MM.1S (cell line): Measurements from ENCODE around the gene SPOCK1.

Experiments used
- CTCF ChIP-seq: fragments of 300-600 bp; sonication (generic); IDR thresholded peaks from 2 replicates; pipeline ENCODE4 v1.5.1; 2016; ENCODE audit warnings: antibody characterized with exemption, low read length, mixed read lengths
- EZH2 ChIP-seq: fragments of 300-600 bp; sonication (generic); optimal IDR thresholded peaks from 2 replicates; pipeline ENCODE3; 2017; ENCODE audit warnings: low read depth, mild to moderate bottlenecking, antibody characterized with exemption, low read length, mixed read lengths
- EZH2phosphoT487 ChIP-seq: fragments of 300-600 bp; sonication (generic); IDR thresholded peaks from 2 replicates; pipeline ENCODE4 v1.6.1; 2018; ENCODE audit warnings: antibody characterized with exemption, low read length

- no peak for TF ChIP-seq CTCF
- no peak for TF ChIP-seq EZH2phosphoT487
- no peak for TF ChIP-seq EZH2
These were observed 475.8 kb downstream of the SPOCK1 start for GRCh38 chr5:137023371-137023770.
